ACC112 (cell line): Measurements from ENCODE around the gene BIRC5.
A peak's percentile ranks its signal among the peaks of the same experiment; 100 is the strongest.

Experiments
- H2AFZ ChIP-seq: fragments of 200-600 bp; sonication (generic); one replicate; pipeline ENCODE4 v1.6.0; 2017; ENCODE audit warnings: antibody characterized with exemption, low read length; ENCODE audit not compliant: unreplicated experiment
- H3K27ac ChIP-seq: fragments of 200-600 bp; sonication (generic); 2 replicates; pipeline ENCODE4 v1.5.1; 2014; ENCODE audit warnings: low read depth, mild to moderate bottlenecking, antibody characterized with exemption, low read length, moderate library complexity
- H3K27me3 ChIP-seq: fragments of 200-600 bp; sonication (generic); 2 replicates; pipeline ENCODE4 v1.6.1; 2014; ENCODE audit warnings: mild to moderate bottlenecking, antibody characterized with exemption, low read length, moderate library complexity, mixed read lengths; ENCODE audit not compliant: insufficient read depth
- H3K36me3 ChIP-seq: fragments of 200-600 bp; sonication (generic); 2 replicates; pipeline ENCODE4 v1.6.1; 2016; ENCODE audit warnings: mild to moderate bottlenecking, antibody characterized with exemption, low read length, moderate library complexity, mixed read lengths; ENCODE audit not compliant: insufficient read depth
- H3K4me1 ChIP-seq: fragments of 200-600 bp; sonication (generic); one replicate; pipeline ENCODE4 v1.6.1; 2016; ENCODE audit warnings: low read length, mixed read lengths; ENCODE audit not compliant: insufficient read depth, unreplicated experiment, control insufficient read depth
- H3K4me3 ChIP-seq: fragments of 200-600 bp; sonication (generic); 2 replicates; pipeline ENCODE4 v1.5.1; 2014; ENCODE audit warnings: mild to moderate bottlenecking, low read depth, low read length
- H3K79me2 ChIP-seq: fragments of 200-600 bp; sonication (generic); one replicate; pipeline ENCODE4 v1.6.0; 2016; ENCODE audit warnings: low read length; ENCODE audit not compliant: control insufficient read depth, unreplicated experiment, insufficient read depth

BIRC5 gene

DNA sequence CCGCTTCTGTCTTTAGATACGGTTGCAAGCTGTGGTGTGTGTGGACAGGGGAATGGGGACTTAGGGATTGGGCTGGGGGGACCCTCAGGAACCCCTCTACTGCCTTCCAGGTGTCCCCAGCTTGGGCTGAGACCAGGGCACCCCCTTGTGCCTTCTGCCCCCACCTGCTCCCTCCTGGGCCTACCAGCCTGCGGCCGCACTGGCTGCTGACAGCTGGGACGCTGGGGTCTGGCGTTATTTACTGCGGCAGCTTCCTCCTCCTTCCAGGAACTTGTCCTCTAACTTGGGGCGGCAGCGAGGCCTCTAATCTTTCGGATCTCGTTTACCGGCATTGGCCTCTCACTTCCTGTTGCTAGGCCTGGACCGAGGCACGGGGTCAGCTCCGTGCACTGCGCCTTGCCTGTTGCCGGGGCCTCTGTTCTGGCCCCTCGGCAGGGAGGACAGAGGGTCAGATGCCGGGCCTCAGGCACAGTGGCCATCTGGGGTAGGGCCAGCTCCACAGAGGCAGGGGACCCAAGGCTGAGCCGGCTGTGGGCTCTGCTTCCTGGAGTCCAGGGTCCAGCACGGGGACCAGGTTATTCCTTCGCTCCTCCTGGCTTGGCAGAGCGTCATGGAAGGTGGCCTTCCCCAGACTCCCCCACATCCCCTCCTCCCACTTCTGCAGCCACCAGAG, 49.1 kb downstream of the BIRC5 start:
- Histone ChIP-seq H2AFZ (no peak overlapping the region), H3K27ac (no peak overlapping the region), H3K4me3 (no peak overlapping the region), H3K4me1 (no peaks in the 10 kb centered on the region), H3K36me3 (no peaks in the 10 kb centered on the region), H3K79me2 (no peaks in the 10 kb centered on the region), H3K27me3 (no peaks in the 10 kb centered on the region)

DNA sequence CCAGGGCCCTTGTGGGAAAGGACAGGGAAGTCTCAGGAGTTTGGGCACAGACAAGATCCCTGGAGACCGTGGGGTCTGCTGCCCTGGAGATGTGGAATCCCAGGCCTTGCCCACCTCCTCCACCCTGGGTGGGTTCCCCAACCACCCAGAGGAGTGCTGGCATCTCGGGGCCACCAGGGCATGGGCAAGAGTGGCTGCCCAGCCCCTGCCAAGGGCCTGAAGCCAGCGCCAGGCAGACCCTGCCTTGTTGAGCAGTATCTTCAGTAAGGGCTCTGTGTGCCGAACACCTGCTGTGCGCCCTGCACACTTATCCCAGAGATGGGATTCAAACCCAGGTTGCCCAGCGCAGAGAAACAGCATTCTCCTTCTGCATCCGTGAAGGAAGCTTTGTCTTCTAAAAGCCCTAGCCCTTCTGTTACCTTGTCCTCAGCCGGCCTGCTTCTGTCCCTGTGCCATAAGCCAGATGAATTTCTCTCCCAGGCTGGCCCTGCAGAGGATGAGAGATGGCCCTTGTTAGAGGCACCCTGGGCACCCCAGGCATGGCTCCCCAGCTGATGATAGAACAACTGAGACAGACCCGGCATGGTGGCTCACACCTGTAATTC, 49.8 kb downstream of the BIRC5 start:
- H3K27me3 ChIP-seq = peaks cover 5% of the 10 kb centered on the region
- H3K79me2 ChIP-seq = no peaks in the 10 kb centered on the region
- no peaks in the 10 kb centered on the region for H3K4me1 ChIP-seq
- H2AFZ ChIP-seq = no peak overlapping the region
- H3K27ac ChIP-seq = no peak overlapping the region
- no peak overlapping the region for H3K4me3 ChIP-seq
- H3K36me3 ChIP-seq = no peaks in the 10 kb centered on the region

DNA sequence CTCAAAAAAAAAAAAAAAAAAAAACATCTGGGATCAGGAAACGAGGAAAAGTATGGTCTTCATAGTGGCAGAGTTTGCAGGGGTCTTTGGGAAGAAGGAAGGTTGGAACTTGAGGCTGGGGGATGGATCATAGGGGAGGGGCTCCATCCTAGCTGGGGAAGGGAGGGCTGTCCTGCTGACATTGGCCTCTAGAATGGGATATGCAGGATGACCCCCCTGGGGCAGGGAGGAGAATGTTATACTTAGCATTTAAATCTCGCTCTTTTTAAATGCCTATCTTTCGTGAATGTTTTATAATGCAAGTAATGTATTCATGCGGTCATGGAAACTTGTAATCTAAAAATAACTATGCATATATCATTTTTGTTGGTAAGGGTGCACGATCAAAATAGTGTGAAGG, 50.5 kb downstream of the BIRC5 start:
- Histone ChIP-seq H3K4me1 (peaks cover 5% of the 10 kb centered on the region), H3K36me3 (no peaks in the 10 kb centered on the region), H3K79me2 (no peaks in the 10 kb centered on the region), H3K27me3 (peaks cover 12% of the 10 kb centered on the region), H2AFZ (no peak overlapping the region), H3K27ac (no peak overlapping the region), H3K4me3 (no peak overlapping the region)

DNA sequence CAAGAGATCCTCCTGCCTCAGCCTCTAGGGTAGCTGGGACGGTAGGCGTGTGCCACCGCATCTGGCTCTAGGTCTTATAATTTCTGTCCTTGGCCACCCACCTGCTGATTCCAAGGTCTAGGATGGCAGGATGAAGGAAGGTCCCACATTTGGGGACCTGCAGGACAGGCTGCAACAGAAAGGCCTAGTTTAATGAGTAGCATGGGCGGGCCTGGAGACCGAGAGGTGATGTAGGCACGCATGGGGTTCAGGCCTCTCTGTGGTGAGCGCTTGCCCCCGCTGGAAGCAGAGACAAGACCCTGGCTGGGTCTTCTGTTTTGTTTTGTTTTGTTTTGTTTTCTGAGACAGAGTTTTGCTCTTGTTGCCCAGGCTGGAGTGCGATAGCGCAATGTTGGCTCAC, 51.1 kb downstream of the BIRC5 start:
- H3K4me3 ChIP-seq = no peak overlapping the region
- H3K36me3 ChIP-seq = no peaks in the 10 kb centered on the region
- H3K4me1 ChIP-seq = peaks cover 5% of the 10 kb centered on the region
- H3K79me2 ChIP-seq = no peaks in the 10 kb centered on the region
- H3K27me3 ChIP-seq = peaks cover 17% of the 10 kb centered on the region
- no peak overlapping the region for H2AFZ ChIP-seq
- H3K27ac ChIP-seq = no peak overlapping the region

DNA sequence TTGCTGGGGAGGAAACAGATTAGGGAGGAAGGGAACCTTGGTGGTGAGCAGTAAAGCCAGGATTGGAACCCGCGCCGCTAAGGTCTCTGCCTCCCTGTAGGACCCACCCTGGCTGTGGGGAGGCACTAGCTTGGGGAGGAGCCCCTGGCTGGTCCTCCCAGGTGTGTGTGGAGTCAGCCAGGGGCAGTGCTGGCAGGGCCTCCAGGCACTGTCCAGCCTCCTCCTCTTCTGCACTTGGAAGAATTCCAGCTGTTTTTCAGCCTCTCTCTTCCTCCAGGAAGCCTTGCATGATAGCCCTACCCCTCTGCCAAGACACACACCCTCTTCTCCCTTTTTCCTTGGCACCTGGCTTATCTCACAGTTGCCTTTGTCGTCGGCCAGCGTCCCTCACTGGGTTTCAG, 52.2 kb downstream of the BIRC5 start:
- no peak overlapping the region for H3K27ac ChIP-seq
- peaks cover 5% of the 10 kb centered on the region for H3K4me1 ChIP-seq
- peaks cover 20% of the 10 kb centered on the region for H3K27me3 ChIP-seq
- H2AFZ ChIP-seq = no peak overlapping the region
- H3K36me3 ChIP-seq = no peaks in the 10 kb centered on the region
- H3K4me3 ChIP-seq = no peak overlapping the region
- H3K79me2 ChIP-seq = no peaks in the 10 kb centered on the region

DNA sequence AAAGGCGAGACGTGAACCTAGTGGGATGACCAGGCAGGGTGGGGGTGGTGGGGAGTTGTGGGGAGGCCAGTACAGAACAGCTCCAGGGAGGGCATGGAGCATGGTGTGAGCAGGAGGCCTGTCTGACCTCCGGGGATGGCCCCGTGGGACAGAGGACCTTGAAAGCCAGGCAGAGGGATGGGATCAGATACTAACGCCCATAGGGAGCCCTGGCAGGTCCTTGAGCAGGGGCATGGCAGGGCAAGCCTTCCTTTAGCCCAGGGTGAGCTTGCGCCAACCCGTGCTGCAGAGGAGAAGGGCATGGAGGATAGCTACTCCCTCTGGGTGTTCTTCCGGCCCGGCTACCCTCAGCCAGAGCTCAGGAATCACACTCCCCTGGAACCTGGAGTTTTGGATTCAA, 52.7 kb downstream of the BIRC5 start:
- no peaks in the 10 kb centered on the region for H3K36me3 ChIP-seq
- H3K4me1 ChIP-seq = peaks cover 5% of the 10 kb centered on the region
- no peak overlapping the region for H2AFZ ChIP-seq
- no peak overlapping the region for H3K4me3 ChIP-seq
- peaks cover 25% of the 10 kb centered on the region for H3K27me3 ChIP-seq
- H3K79me2 ChIP-seq = no peaks in the 10 kb centered on the region
- H3K27ac ChIP-seq = no peak overlapping the region

DNA sequence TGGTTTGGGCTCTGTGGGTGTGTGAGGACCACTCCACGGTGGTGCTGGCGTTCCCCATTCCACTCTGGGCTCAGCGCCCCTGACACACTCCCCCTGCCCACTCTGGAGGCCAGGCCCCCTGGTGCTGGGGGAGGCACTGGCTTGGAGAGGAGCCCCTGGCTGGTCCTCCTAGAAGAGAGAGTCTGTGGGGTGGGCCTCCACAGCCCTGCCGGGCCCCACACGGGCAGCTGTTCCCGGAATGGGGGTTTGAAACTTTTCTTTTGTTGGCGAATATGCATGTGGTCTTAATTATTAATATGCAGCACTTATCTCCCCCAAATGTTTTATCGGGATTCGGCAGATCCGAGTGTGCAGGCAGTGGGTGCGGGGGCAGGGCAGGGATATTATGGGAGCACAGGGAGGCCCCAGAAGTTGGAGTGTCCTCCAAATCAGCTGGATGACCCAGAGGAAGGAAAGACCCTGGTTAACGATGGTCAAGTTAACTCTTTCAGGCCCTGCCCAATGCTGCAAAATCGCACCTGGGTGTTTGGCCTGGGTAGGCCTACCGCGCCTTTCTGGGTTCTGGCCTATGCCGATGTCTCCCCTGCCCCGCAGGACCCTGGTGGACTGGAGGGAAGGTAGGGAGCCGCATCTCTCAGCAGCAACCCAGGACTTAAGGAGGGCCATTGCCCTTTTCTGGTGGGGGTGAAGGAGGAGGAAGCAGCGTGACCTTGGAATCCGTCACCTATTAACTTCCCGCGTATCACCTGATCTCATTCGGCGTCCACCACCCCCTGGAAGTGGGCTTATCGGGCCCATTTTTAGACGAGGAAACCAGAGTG, 53.4 kb downstream of the BIRC5 start:
- Histone ChIP-seq H3K4me3 (no peak overlapping the region), H3K36me3 (no peaks in the 10 kb centered on the region), H2AFZ (no peak overlapping the region), H3K27ac (no peak overlapping the region), H3K27me3 (peaks cover 32% of the 10 kb centered on the region), H3K4me1 (peaks cover 5% of the 10 kb centered on the region), H3K79me2 (no peaks in the 10 kb centered on the region)

DNA sequence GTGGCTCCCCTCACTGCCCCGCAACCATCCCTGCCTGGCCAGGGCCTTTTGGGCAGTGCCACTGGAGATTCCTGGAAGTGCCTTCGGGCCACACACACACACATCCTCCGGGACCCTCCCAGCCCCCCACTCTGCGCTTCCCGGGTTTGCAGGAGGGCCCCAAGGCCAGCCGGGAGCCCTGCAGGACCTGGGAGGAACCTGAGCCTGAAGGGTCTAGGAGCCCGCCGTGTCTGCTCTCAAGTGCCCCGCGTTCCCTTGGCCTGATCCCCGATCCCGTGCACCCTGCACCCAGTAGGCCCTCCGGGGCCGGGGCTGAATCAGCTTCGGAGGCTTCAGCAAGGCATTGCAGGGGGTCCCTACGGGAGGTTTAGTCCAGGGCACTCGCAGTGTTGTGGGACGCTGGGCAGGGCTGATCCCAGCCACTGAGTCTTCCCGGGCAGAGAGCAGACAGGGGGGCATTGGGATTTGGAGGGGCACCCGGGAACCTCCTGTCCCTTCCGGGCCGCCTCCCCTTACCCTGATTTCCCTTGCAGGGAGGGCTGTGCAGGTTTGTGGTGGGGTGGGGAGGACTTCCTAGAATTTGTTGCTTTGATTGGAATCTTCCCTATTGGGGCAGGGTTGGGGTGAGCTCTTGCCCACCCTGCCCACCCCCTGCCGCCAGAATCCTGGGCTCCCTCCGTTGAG, 54.3 kb downstream of the BIRC5 start:
- no peaks in the 10 kb centered on the region for H3K36me3 ChIP-seq
- H3K79me2 ChIP-seq = no peaks in the 10 kb centered on the region
- H3K4me1 ChIP-seq = peaks cover 5% of the 10 kb centered on the region
- peaks cover 40% of the 10 kb centered on the region for H3K27me3 ChIP-seq
- no peak overlapping the region for H3K4me3 ChIP-seq
- H3K27ac ChIP-seq = no peak overlapping the region
- no peak overlapping the region for H2AFZ ChIP-seq

DNA sequence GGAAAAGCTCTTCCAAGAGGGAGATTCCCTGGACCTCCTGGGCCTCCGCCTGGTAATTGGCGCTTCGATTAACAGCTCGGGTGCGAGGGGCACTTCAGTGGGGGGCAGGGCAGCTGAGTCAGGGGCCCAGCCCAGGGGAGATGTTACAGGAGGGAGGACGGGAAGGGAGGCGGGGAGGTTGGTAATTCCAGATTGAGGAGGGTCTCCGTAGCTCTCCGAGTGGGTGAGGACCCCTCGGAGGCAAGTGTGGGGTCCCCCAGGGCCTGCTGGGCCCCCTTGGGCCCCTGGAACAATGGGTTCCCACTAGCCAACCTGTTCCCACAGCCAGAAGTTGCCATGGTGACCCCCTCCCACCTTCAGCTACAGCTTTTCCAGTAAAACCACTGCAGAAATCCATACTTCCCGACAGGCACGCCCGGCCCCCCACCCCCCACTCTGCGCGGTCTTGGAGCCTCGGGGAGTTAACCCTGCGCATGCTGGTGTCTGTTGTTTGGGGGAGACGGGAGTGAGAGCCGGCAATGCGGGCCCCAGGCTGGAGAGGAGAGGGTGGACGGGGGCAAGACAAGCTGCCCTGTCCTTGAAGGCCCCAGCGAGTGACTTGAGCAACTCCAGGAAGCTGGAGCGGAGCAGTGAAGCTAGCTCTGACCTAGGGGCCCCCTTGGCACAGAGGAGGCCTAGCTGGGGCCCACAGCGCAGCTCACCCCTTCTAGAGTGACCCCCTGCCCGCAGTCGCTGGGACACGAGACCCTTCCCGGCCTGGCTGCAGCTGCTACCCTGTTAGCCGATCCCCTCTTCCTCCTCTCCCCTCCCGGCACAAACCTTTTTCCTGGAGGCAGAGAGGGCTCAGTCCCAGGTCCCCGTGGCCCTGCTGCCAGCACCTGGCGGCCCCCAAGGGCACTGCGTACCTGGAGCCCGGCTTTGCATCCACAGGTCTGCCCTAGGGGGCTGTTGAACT, 55.2 kb downstream of the BIRC5 start:
- no peaks in the 10 kb centered on the region for H3K36me3 ChIP-seq
- H3K79me2 ChIP-seq = no peaks in the 10 kb centered on the region
- H2AFZ ChIP-seq = peak overlapping the region; percentile 75
- no peak overlapping the region for H3K4me3 ChIP-seq
- H3K27me3 ChIP-seq = peaks cover 40% of the 10 kb centered on the region
- H3K27ac ChIP-seq = no peak overlapping the region
- peaks cover 5% of the 10 kb centered on the region for H3K4me1 ChIP-seq

DNA sequence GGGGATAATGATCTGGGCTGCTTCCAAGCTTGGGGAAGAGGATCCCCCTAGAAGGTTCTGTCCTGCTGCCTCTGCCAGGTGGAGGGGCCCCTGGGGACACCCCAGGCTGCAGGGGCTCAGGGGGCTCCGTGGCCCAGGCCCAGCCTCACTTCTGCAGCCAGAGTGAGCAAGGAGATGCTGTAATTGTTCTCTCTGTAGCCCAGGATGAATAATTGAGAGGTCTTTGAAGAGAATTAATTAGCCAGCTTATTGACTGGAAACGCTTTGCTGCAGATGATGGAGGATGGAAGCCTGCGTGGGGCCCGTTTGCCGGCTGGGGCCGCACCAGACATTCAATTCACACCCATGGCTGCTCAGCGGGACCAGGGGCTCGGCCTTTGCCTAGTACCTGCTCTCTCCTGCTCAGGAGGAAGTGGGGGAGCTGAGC, 55.9 kb downstream of the BIRC5 start:
- peaks cover 40% of the 10 kb centered on the region for H3K27me3 ChIP-seq
- H2AFZ ChIP-seq = no peak overlapping the region
- no peak overlapping the region for H3K4me3 ChIP-seq
- no peak overlapping the region for H3K27ac ChIP-seq
- H3K79me2 ChIP-seq = no peaks in the 10 kb centered on the region
- H3K36me3 ChIP-seq = no peaks in the 10 kb centered on the region
- peaks cover 5% of the 10 kb centered on the region for H3K4me1 ChIP-seq
